ENCODE data around the gene SLC12A4. TPM values are rescaled to one million over a fixed set of nuclear protein-coding genes. Genes with fewer than 3 reads are reported as not detected.
A peak's percentile ranks its signal among the peaks of the same experiment; 100 is the strongest.
"Not testable (repeated sequence)": the region's sequence is repeated elsewhere in the genome, so short reads cannot be mapped to it uniquely, and the experiment has no call there.

Gene SLC12A4
- total RNA-seq, 2 experiments from 2014 or later: 47.7 to 51.2 TPM

GRCh38 chr16:67996666-67997065 is 28.2 kb upstream of the SLC12A4 start:
- Mint-ChIP-seq H3K36me3 (peaks cover 4% of the 10 kb centered on the region), H3K4me1 (peaks cover 60% of the 10 kb centered on the region), H3K27ac (no peak overlapping the region), H3K4me3 (no peak overlapping the region), H3K9me3 (ENCODE audit: low read depth) (no peaks in the 10 kb centered on the region), H3K27me3 (no peaks in the 10 kb centered on the region)
- DNase-seq (no peak), ATAC-seq (no peak)
- CTCF ChIA-PET: interaction anchor here (0.7 to 4.7 kb wide), 6 partner anchors 10 to 68 kb away, joined by 3 to 18 read pairs (median 4); no protein-coding TSS in a partner anchor

- Mint-ChIP-seq H3K4me3 (no peak overlapping the region), H3K9me3 (ENCODE audit: low read depth) (no peaks in the 10 kb centered on the region), H3K27ac (peak overlapping the region; percentile 75), H3K36me3 (peaks cover 4% of the 10 kb centered on the region), H3K4me1 (peaks cover 54% of the 10 kb centered on the region), H3K27me3 (no peaks in the 10 kb centered on the region)
- CTCF ChIA-PET: interaction anchor here (1.0 to 4.7 kb wide), 5 partner anchors 11 to 233 kb away, joined by 4 to 18 read pairs (median 5); no protein-coding TSS in a partner anchor
- no peak for ATAC-seq
- DNase-seq: peak; percentile 43
These were observed 27.0 kb upstream of the SLC12A4 start for GRCh38 chr16:67995423-67995822.

- peak overlapping the region; percentile 96 for H3K27ac Mint-ChIP-seq
- H3K36me3 Mint-ChIP-seq; H3K27me3 Mint-ChIP-seq; H3K9me3 Mint-ChIP-seq (ENCODE audit: low read depth): not testable (repeated sequence)
- peaks cover 40% of the 10 kb centered on the region for H3K4me1 Mint-ChIP-seq
- DNase-seq: peak; percentile 52
- ATAC-seq: peak; percentile 12
- peak overlapping the region; percentile 63 for H3K4me3 Mint-ChIP-seq
- CTCF ChIA-PET: interaction anchor here (0.8 to 4.7 kb wide), 13 partner anchors 9 to 93 kb away, joined by 3 to 18 read pairs (median 5); no protein-coding TSS in a partner anchor
These were observed 25.6 kb upstream of the SLC12A4 start for GRCh38 chr16:67994040-67994408.

GRCh38 chr16:67993207-67994039 is 25.0 kb upstream of the SLC12A4 start:
- no peaks in the 10 kb centered on the region for H3K9me3 Mint-ChIP-seq (ENCODE audit: low read depth)
- no peaks in the 10 kb centered on the region for H3K27me3 Mint-ChIP-seq
- H3K27ac Mint-ChIP-seq: peak overlapping the region; percentile 96
- H3K4me3 Mint-ChIP-seq: peak overlapping the region; percentile 63
- H3K36me3 Mint-ChIP-seq: peaks cover 4% of the 10 kb centered on the region
- DNase-seq: peak; percentile 88
- peak; percentile 91 for ATAC-seq
- peaks cover 34% of the 10 kb centered on the region for H3K4me1 Mint-ChIP-seq
- CTCF ChIA-PET: interaction anchor here (0.8 to 4.7 kb wide), 14 partner anchors 8 to 94 kb away, joined by 3 to 18 read pairs (median 5); no protein-coding TSS in a partner anchor

- H3K36me3 Mint-ChIP-seq: peaks cover 3% of the 10 kb centered on the region
- ATAC-seq: no peak
- no peaks in the 10 kb centered on the region for H3K9me3 Mint-ChIP-seq (ENCODE audit: low read depth)
- CTCF ChIA-PET: interaction anchor here (0.6 to 2.4 kb wide), 7 partner anchors 11 to 72 kb away, joined by 3 to 22 read pairs (median 4); no protein-coding TSS in a partner anchor
- peaks cover 37% of the 10 kb centered on the region for H3K4me1 Mint-ChIP-seq
- H3K27me3 Mint-ChIP-seq: no peaks in the 10 kb centered on the region
- H3K4me3 Mint-ChIP-seq: no peak overlapping the region
- H3K27ac Mint-ChIP-seq: peak overlapping the region; percentile 63
- DNase-seq: peak; percentile 40
These were observed 24.3 kb upstream of the SLC12A4 start for GRCh38 chr16:67992661-67993206.

- DNase-seq: no peak
- no peak overlapping the region for H3K27ac Mint-ChIP-seq
- H3K4me1 Mint-ChIP-seq: peaks cover 28% of the 10 kb centered on the region
- no peaks in the 10 kb centered on the region for H3K9me3 Mint-ChIP-seq (ENCODE audit: low read depth)
- no peak overlapping the region for H3K4me3 Mint-ChIP-seq
- H3K36me3 Mint-ChIP-seq: no peaks in the 10 kb centered on the region
- H3K27me3 Mint-ChIP-seq: no peaks in the 10 kb centered on the region
- CTCF ChIA-PET: interaction anchor here (1.4 kb wide), 1 partner anchor 51 kb away, joined by 5 read pairs; no protein-coding TSS in a partner anchor
- no peak for ATAC-seq
These were observed 21.6 kb upstream of the SLC12A4 start for GRCh38 chr16:67990018-67990386.

GRCh38 chr16:67989322-67990017 is 21.0 kb upstream of the SLC12A4 start:
- Mint-ChIP-seq H3K4me1 (peaks cover 28% of the 10 kb centered on the region), H3K27me3 (no peaks in the 10 kb centered on the region), H3K36me3 (no peaks in the 10 kb centered on the region), H3K4me3 (no peak overlapping the region), H3K27ac (no peak overlapping the region), H3K9me3 (ENCODE audit: low read depth) (no peaks in the 10 kb centered on the region)
- CTCF ChIA-PET: interaction anchor here (1.1 to 1.4 kb wide), 2 partner anchors 51 to 67 kb away, joined by 3 to 5 read pairs; no protein-coding TSS in a partner anchor
- peak; percentile 39 for DNase-seq
- ATAC-seq: no peak

- peaks cover 30% of the 10 kb centered on the region for H3K4me1 Mint-ChIP-seq
- no peak overlapping the region for H3K27ac Mint-ChIP-seq
- no peaks in the 10 kb centered on the region for H3K27me3 Mint-ChIP-seq
- no peak overlapping the region for H3K4me3 Mint-ChIP-seq
- no peaks in the 10 kb centered on the region for H3K36me3 Mint-ChIP-seq
- DNase-seq (no peak), ATAC-seq (no peak)
- H3K9me3 Mint-ChIP-seq (ENCODE audit: low read depth): no peaks in the 10 kb centered on the region
- CTCF ChIA-PET: interaction anchor here (0.7 to 1.4 kb wide), 3 partner anchors 52 to 340 kb away, joined by 3 to 5 read pairs (median 3); no protein-coding TSS in a partner anchor
These were observed 20.2 kb upstream of the SLC12A4 start for GRCh38 chr16:67988675-67989074.

- no peak for DNase-seq
- Mint-ChIP-seq H3K36me3 (no peaks in the 10 kb centered on the region), H3K27me3 (no peaks in the 10 kb centered on the region), H3K9me3 (ENCODE audit: low read depth) (no peaks in the 10 kb centered on the region), H3K4me1 (peaks cover 29% of the 10 kb centered on the region), H3K4me3 (no peak overlapping the region), H3K27ac (no peak overlapping the region)
- ATAC-seq: no peak
- CTCF ChIA-PET: interaction anchor here (0.7 to 3.8 kb wide), 5 partner anchors 18 to 466 kb away, joined by 3 to 17 read pairs (median 3); no protein-coding TSS in a partner anchor
These were observed 19.2 kb upstream of the SLC12A4 start for GRCh38 chr16:67987460-67988160.

GRCh38 chr16:67986949-67987348 is 18.5 kb upstream of the SLC12A4 start:
- CTCF ChIA-PET: interaction anchor here (0.9 to 3.8 kb wide), 5 partner anchors 19 to 466 kb away, joined by 3 to 17 read pairs (median 3); no protein-coding TSS in a partner anchor
- ATAC-seq: no peak
- no peak for DNase-seq
- Mint-ChIP-seq H3K36me3 (no peaks in the 10 kb centered on the region), H3K4me3 (no peak overlapping the region), H3K27ac (no peak overlapping the region), H3K4me1 (peaks cover 25% of the 10 kb centered on the region), H3K9me3 (ENCODE audit: low read depth) (no peaks in the 10 kb centered on the region), H3K27me3 (no peaks in the 10 kb centered on the region)

- DNase-seq (no peak), ATAC-seq (no peak)
- Mint-ChIP-seq H3K4me3 (no peak overlapping the region), H3K9me3 (ENCODE audit: low read depth) (no peaks in the 10 kb centered on the region), H3K36me3 (no peaks in the 10 kb centered on the region), H3K27me3 (peaks cover 7% of the 10 kb centered on the region), H3K4me1 (peaks cover 22% of the 10 kb centered on the region), H3K27ac (no peak overlapping the region)
- CTCF ChIA-PET: interaction anchor here (1.2 to 1.8 kb wide), 2 partner anchors 16 to 166 kb away, joined by 4 read pairs; no protein-coding TSS in a partner anchor
These were observed 13.7 kb upstream of the SLC12A4 start for GRCh38 chr16:67982011-67982696.
